ENCODE measurements around the gene SHC4. TPM values are rescaled to one million over a fixed set of nuclear protein-coding genes. Genes with fewer than 3 reads are reported as not detected.

The SHC4 gene
- total RNA-seq, 6 donors from 2014 or later, result under 0.01 to 0.59 (median 0.20) TPM; not detected in 2

DNA sequence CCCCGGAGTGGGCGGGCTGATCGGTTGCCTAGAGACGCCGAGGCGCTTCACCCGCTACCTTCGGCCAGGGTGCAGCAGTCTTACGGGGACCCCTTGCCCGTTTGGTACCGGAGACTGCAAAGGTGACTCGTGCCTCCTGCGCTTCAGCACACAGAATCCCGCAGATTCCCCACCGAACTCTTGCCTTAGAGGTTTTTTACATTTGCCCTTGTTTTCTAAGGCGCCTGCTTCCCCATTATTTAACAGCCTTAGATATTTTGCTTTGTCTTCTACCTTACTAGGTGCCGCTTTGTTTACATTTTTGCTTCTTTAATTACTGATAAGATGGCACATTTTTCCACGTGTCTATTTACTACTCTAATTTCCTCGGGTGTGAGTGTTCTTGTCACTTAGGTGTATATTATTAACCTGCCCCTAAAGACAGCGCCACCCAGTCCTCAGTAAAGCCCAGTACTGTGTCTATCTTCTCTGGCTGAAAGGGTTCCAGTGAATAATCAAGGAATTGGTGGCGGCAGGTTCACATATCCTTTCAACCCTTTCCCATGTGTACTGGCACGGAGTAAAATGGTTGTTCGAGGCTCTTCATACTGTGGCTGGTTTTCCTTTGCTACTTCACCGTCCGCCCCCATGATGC, 152.3 kb downstream of the SHC4 start:
- WGBS, 2 donors, result 11 to 13% methylated on average over 18 to 20 of the region's 25 CpGs
- Histone ChIP-seq H3K9me3 (no peaks in the 10 kb centered on the region), H3K4me1 (peaks cover 8 to 19% (median 12%) of the 10 kb centered on the region in 4 donors), H3K4me3 (peak overlapping the region; percentile 50 to 97 (median 94)), H3K27me3 (no peaks in the 10 kb centered on the region), H3K27ac (peak overlapping the region in 1 of 4 donors; percentile 82), H3K36me3 (no peaks in the 10 kb centered on the region)
- no peak for TF ChIP-seq POLR2A (IDR thresholded peaks at IDR 0.05)
- no peak for TF ChIP-seq POLR2AphosphoS5 (IDR thresholded peaks at IDR 0.05)
- TF ChIP-seq EP300 (IDR thresholded peaks at IDR 0.05), result no peak
- TF ChIP-seq, protein P1, sequence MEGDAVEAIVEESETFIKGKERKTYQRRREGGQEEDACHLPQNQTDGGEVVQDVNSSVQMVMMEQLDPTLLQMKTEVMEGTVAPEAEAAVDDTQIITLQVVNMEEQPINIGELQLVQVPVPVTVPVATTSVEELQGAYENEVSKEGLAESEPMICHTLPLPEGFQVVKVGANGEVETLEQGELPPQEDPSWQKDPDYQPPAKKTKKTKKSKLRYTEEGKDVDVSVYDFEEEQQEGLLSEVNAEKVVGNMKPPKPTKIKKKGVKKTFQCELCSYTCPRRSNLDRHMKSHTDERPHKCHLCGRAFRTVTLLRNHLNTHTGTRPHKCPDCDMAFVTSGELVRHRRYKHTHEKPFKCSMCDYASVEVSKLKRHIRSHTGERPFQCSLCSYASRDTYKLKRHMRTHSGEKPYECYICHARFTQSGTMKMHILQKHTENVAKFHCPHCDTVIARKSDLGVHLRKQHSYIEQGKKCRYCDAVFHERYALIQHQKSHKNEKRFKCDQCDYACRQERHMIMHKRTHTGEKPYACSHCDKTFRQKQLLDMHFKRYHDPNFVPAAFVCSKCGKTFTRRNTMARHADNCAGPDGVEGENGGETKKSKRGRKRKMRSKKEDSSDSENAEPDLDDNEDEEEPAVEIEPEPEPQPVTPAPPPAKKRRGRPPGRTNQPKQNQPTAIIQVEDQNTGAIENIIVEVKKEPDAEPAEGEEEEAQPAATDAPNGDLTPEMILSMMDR (IDR thresholded peaks at IDR 0.05), result no peak
- ATAC-seq (ENCODE audit: low FRiP score in 2 of 2), result no peak
- no peak for DNase-seq

DNA sequence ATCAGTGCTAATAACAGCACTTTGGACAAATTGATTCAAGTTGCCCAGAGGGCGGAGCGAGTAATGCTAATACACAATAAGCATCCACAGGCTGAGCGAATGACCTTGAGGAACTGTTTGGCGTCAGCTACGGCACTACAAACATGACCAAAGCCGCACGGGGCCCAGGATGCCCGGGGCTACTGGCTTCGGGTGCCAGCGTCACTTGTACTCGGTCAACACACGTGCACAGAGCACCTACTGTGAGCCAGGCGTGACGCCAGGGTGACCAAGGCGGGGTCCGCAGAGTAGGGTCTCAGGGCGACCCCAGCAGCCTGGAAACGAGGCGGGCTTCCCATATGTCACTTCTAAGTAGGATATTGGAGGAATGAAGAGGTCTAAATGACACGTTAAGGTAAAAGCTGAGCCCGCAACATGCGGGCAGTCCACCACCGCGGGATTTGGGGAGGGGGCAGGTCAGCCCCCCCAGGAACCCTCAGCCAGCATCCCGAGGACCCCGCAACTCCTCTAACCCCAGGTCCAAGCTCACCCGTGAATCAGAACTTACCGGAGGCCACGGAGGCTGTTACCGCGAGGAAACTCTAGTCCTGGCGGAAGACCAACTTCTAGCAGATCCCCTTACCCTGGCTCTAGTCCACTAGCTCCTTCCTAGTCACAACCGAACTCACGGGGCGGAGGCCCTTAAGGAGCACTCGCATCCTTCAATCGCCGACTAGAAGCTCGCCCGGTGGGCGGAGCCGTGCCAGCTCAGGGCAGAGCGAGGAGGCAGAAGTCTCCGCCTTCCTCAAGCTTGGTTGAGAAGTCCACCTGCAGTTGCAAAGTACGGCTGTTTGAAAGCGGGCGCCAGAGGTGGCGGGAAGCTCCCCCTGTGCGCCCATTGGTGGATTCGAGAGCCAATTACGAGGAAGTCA, 153.1 kb downstream of the SHC4 start, which contains the start of gene CEP152:
CEP152 (minus strand) TSS at position 656 of the 911 bp plus-strand sequence. CDS start 5,420 bp downstream, outside the sequence.
- Histone ChIP-seq H3K27me3 (no peaks in the 10 kb centered on the region), H3K27ac (peak within 1 kb of the TSS; percentile 23 to 82 (median 64)), H3K9me3 (no peaks in the 10 kb centered on the region), H3K4me3 (peak within 1 kb of the TSS; percentile 92 to 98 (median 96)), H3K4me1 (peaks cover 8 to 19% (median 12%) of the 10 kb centered on the region in 4 donors), H3K36me3 (no peaks in the 10 kb centered on the region)
- peak; percentile 97 to 100 for DNase-seq
- peak; percentile 99 for ATAC-seq (ENCODE audit: low FRiP score in 2 of 2)
- 1% methylated on average over 25 to 48 of the region's 51 CpGs for WGBS, 2 donors
- TF ChIP-seq EP300 (IDR thresholded peaks at IDR 0.05) (no peak), POLR2A (IDR thresholded peaks at IDR 0.05) (peak in 1 of 4 donors; percentile 48), POLR2AphosphoS5 (IDR thresholded peaks at IDR 0.05) (peak in 1 of 2 donors; percentile 64)
- TF ChIP-seq, protein P1 (IDR thresholded peaks at IDR 0.05), result peak in 1 of 6 experiments; percentile 21

DNA sequence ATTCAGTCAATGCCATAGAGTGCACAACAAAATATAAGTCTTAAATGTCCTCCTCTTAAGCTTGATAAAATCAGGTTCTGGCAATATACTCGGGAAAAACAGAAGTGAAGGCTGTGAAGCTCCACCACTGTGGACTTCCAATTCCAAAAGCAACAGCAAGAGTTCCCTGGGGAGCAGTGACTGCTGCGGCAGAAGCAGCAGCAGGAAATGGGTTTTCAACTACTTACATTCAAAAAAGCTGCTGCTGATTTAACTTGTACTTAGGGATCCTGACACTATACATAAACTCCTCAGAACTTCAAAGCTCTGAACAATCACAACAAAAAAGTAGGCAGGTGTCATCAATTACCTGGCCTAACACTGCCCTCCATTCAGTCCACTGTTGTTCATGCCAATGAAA, 157.6 kb downstream of the SHC4 start:
- ATAC-seq (ENCODE audit: low FRiP score in 2 of 2) (no peak), DNase-seq (no peak)
- TF ChIP-seq, protein P1 (IDR thresholded peaks at IDR 0.05), result no peak
- no peak overlapping the region for H3K4me3 ChIP-seq
- no peak overlapping the region for H3K27ac ChIP-seq
- peaks cover 5 to 11% (median 5%) of the 10 kb centered on the region in 4 donors for H3K4me1 ChIP-seq
- H3K9me3 ChIP-seq, result no peaks in the 10 kb centered on the region
- H3K36me3 ChIP-seq, result no peaks in the 10 kb centered on the region
- 67 to 72% methylated on average over 2 of the region's 2 CpGs for WGBS, 2 donors
- H3K27me3 ChIP-seq, result no peaks in the 10 kb centered on the region

DNA sequence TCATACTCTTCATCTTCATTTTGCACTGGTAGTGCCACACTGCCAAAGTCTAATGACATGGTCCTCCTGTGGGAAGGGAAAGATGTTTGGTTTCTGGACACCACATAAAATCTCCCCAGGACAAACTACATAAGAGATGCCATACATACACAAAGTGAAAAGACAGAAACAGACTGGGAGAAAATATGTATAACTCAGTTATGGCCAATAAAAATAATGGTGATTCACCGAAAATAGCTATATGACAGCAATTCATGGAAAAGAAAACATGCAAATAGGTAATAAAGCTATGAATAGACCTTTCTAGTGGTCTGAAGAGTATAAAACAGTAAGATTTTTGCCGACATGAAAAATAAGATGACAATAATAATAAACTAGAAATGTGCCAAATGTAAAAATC, 158.1 kb downstream of the SHC4 start:
- Histone ChIP-seq H3K27ac (no peak overlapping the region), H3K9me3 (no peaks in the 10 kb centered on the region), H3K4me3 (no peak overlapping the region), H3K4me1 (peaks cover 5 to 10% (median 5%) of the 10 kb centered on the region in 4 donors), H3K27me3 (no peaks in the 10 kb centered on the region), H3K36me3 (no peaks in the 10 kb centered on the region)
- DNase-seq (no peak), ATAC-seq (ENCODE audit: low FRiP score in 2 of 2) (no peak)
- 45 to 93% methylated on average over 1 to 2 of the region's 2 CpGs for WGBS, 2 donors
- TF ChIP-seq POLR2A (IDR thresholded peaks at IDR 0.05), result no peak
- TF ChIP-seq POLR2AphosphoS5 (IDR thresholded peaks at IDR 0.05), result no peak
- no peak for TF ChIP-seq EP300 (IDR thresholded peaks at IDR 0.05)
- TF ChIP-seq, protein P1 (IDR thresholded peaks at IDR 0.05), result no peak
